HL-60/S4 (cell line): Measurements from ENCODE around the gene NCL.
"Not testable (repeated sequence)": the region's sequence is repeated elsewhere in the genome, so short reads cannot be mapped to it uniquely, and the experiment has no call there.

ENCODE experiments used
- in situ Hi-C: fragments of 300-500 bp; cut with MboI; formaldehyde crosslinking; loops from 2 replicates; pipeline ENCODE4 v1.14.3; 2022; ENCODE audit warnings: low sequenced_read_pairs

NCL gene

GRCh38 chr2:231431606-231432005 is 32.7 kb downstream of the NCL start:
- in situ Hi-C loops, result no loop called here

GRCh38 chr2:231430437-231430836 is 33.8 kb downstream of the NCL start:
- in situ Hi-C loops, result not testable (repeated sequence)

- in situ Hi-C loops, result no loop called here
Measured at GRCh38 chr2:231429901-231430300, 34.4 kb downstream of the NCL start.

- in situ Hi-C loops, result no loop called here
Measured at GRCh38 chr2:231429152-231429551, 35.1 kb downstream of the NCL start.

- in situ Hi-C loops, result no loop called here
Measured at GRCh38 chr2:231427116-231427515, 37.2 kb downstream of the NCL start.

GRCh38 chr2:231425811-231426703 is 38.2 kb downstream of the NCL start:
- in situ Hi-C loops, result no loop called here

GRCh38 chr2:231425291-231425810 is 38.9 kb downstream of the NCL start:
- in situ Hi-C loops, result no loop called here

GRCh38 chr2:231423176-231423575 is 41.1 kb downstream of the NCL start:
- in situ Hi-C loops, result loop anchor here (25.0 kb wide), 1 partner anchor 586 kb away; no protein-coding TSS in a partner anchor

GRCh38 chr2:231422056-231422455 is 42.2 kb downstream of the NCL start:
- in situ Hi-C loops, result loop anchor here (25.0 kb wide), 1 partner anchor 585 kb away; no protein-coding TSS in a partner anchor

- in situ Hi-C loops, result loop anchor here (25.0 kb wide), 1 partner anchor 584 kb away; no protein-coding TSS in a partner anchor
Measured at GRCh38 chr2:231421051-231421580, 43.2 kb downstream of the NCL start.

GRCh38 chr2:231418820-231419640 is 45.3 kb downstream of the NCL start:
- in situ Hi-C loops, result loop anchor here (25.0 kb wide), 1 partner anchor 582 kb away; no protein-coding TSS in a partner anchor

GRCh38 chr2:231415029-231415428 is 49.3 kb downstream of the NCL start:
- in situ Hi-C loops, result loop anchor here (25.0 kb wide), 1 partner anchor 578 kb away; no protein-coding TSS in a partner anchor

GRCh38 chr2:231413921-231414476 is 50.3 kb downstream of the NCL start:
- in situ Hi-C loops, result loop anchor here (25.0 kb wide), 1 partner anchor 577 kb away; no protein-coding TSS in a partner anchor

- in situ Hi-C loops, result loop anchor here (25.0 kb wide), 1 partner anchor 576 kb away; no protein-coding TSS in a partner anchor
Measured at GRCh38 chr2:231413456-231413855, 50.8 kb downstream of the NCL start.

- in situ Hi-C loops, result loop anchor here (25.0 kb wide), 1 partner anchor 575 kb away; no protein-coding TSS in a partner anchor
Measured at GRCh38 chr2:231412618-231412963, 51.7 kb downstream of the NCL start.

- in situ Hi-C loops, result loop anchor here (25.0 kb wide), 1 partner anchor 575 kb away; no protein-coding TSS in a partner anchor
Measured at GRCh38 chr2:231411831-231412617, 52.3 kb downstream of the NCL start.

GRCh38 chr2:231411237-231411636 is 53.0 kb downstream of the NCL start:
- in situ Hi-C loops, result loop anchor here (25.0 kb wide), 1 partner anchor 574 kb away; no protein-coding TSS in a partner anchor

GRCh38 chr2:231410293-231411004 is 53.8 kb downstream of the NCL start:
- in situ Hi-C loops, result loop anchor here (25.0 kb wide), 1 partner anchor 573 kb away; no protein-coding TSS in a partner anchor

- in situ Hi-C loops, result loop anchor here (10.0 to 25.0 kb wide), 2 partner anchors 115 to 572 kb away; no protein-coding TSS in a partner anchor
Measured at GRCh38 chr2:231409776-231410175, 54.5 kb downstream of the NCL start.
